ENCODE results near the gene PDE4D.

Gene PDE4D

GRCh38 chr5:59368951-59369350 is 524.6 kb downstream of the PDE4D start:
- TF ChIP-seq FOXP2 (optimal IDR thresholded peaks at IDR 0.05; ENCODE audit: borderline replicate concordance, extremely low read depth, extremely low read length, insufficient read depth) (no peak), REST (IDR thresholded peaks at IDR 0.05; ENCODE audit: insufficient read depth in 1 of 2, low read depth in 2 of 2, low read length in 2 of 2) (no peak), POLR2AphosphoS5 (IDR thresholded peaks at IDR 0.05; ENCODE audit: low read depth, low read length) (no peak), TAF1 (IDR thresholded peaks at IDR 0.05; ENCODE audit: borderline replicate concordance, insufficient read depth, low read length) (no peak), SIN3A (IDR thresholded peaks at IDR 0.05; ENCODE audit: borderline replicate concordance, insufficient read depth, low read length) (no peak)

- TF ChIP-seq TAF1 (IDR thresholded peaks at IDR 0.05; ENCODE audit: borderline replicate concordance, insufficient read depth, low read length) (no peak), SIN3A (IDR thresholded peaks at IDR 0.05; ENCODE audit: borderline replicate concordance, insufficient read depth, low read length) (no peak), FOXP2 (optimal IDR thresholded peaks at IDR 0.05; ENCODE audit: borderline replicate concordance, extremely low read depth, extremely low read length, insufficient read depth) (no peak), POLR2AphosphoS5 (IDR thresholded peaks at IDR 0.05; ENCODE audit: low read depth, low read length) (no peak), REST (IDR thresholded peaks at IDR 0.05; ENCODE audit: insufficient read depth in 1 of 2, low read depth in 2 of 2, low read length in 2 of 2) (no peak)
Observed at GRCh38 chr5:59367791-59368394, 525.6 kb downstream of the PDE4D start.

- TF ChIP-seq FOXP2 (optimal IDR thresholded peaks at IDR 0.05; ENCODE audit: borderline replicate concordance, extremely low read depth, extremely low read length, insufficient read depth) (no peak), TAF1 (IDR thresholded peaks at IDR 0.05; ENCODE audit: borderline replicate concordance, insufficient read depth, low read length) (no peak), REST (IDR thresholded peaks at IDR 0.05; ENCODE audit: insufficient read depth in 1 of 2, low read depth in 2 of 2, low read length in 2 of 2) (no peak), POLR2AphosphoS5 (IDR thresholded peaks at IDR 0.05; ENCODE audit: low read depth, low read length) (no peak), SIN3A (IDR thresholded peaks at IDR 0.05; ENCODE audit: borderline replicate concordance, insufficient read depth, low read length) (no peak)
Observed at GRCh38 chr5:59366784-59367183, 526.7 kb downstream of the PDE4D start.

GRCh38 chr5:59362438-59362837 is 531.1 kb downstream of the PDE4D start:
- TF ChIP-seq TAF1 (IDR thresholded peaks at IDR 0.05; ENCODE audit: borderline replicate concordance, insufficient read depth, low read length) (no peak), POLR2AphosphoS5 (IDR thresholded peaks at IDR 0.05; ENCODE audit: low read depth, low read length) (no peak), REST (IDR thresholded peaks at IDR 0.05; ENCODE audit: insufficient read depth in 1 of 2, low read depth in 2 of 2, low read length in 2 of 2) (no peak), SIN3A (IDR thresholded peaks at IDR 0.05; ENCODE audit: borderline replicate concordance, insufficient read depth, low read length) (no peak), FOXP2 (optimal IDR thresholded peaks at IDR 0.05; ENCODE audit: borderline replicate concordance, extremely low read depth, extremely low read length, insufficient read depth) (no peak)
